Measurements from ENCODE around the gene ZNF133. TPM values are rescaled to one million over a fixed set of nuclear protein-coding genes. Genes with fewer than 3 reads are reported as not detected.

The ZNF133 gene
- total and polyA plus RNA-seq, 11 donors = 4.0 to 9.8 (median 6.3) TPM

GRCh38 chr20:18362916-18363315, 74.6 kb downstream of the ZNF133 start:
- TF ChIP-seq POLR2A (IDR thresholded peaks at IDR 0.05) = no peak
- TF ChIP-seq CTCF (IDR thresholded peaks at IDR 0.05) = no peak

GRCh38 chr20:18363708-18364107, 75.4 kb downstream of the ZNF133 start:
- 78 to 86% (median 82%) methylated on average over 2 of the region's 2 CpGs for WGBS, 4 donors
- H3K9me3 ChIP-seq = peaks cover 0 to 2% (median 0%) of the 10 kb centered on the region in 12 donors
- no peak overlapping the region for H3K27ac ChIP-seq
- no peaks in the 10 kb centered on the region for H3K4me1 ChIP-seq
- ATAC-seq (no peak), DNase-seq (no peak)
- no peaks in the 10 kb centered on the region for H3K36me3 ChIP-seq
- H3K27me3 ChIP-seq = no peaks in the 10 kb centered on the region
- intact Hi-C loops (cut with DNase I) = no loop called here
- no peak for TF ChIP-seq CTCF (IDR thresholded peaks at IDR 0.05)
- no peak for TF ChIP-seq POLR2A (IDR thresholded peaks at IDR 0.05)
- H3K4me3 ChIP-seq = no peak overlapping the region

More at GRCh38 chr20:18362916-18363315, 74.6 kb downstream of the ZNF133 start:
- Histone ChIP-seq H3K27me3 (no peaks in the 10 kb centered on the region), H3K27ac (no peak overlapping the region), H3K36me3 (no peaks in the 10 kb centered on the region), H3K4me3 (no peak overlapping the region), H3K4me1 (no peaks in the 10 kb centered on the region), H3K9me3 (peaks cover 0 to 2% (median 0%) of the 10 kb centered on the region in 12 donors)
- no peak for DNase-seq
- 82 to 88% (median 86%) methylated on average over 13 of the region's 13 CpGs for WGBS, 4 donors
- intact Hi-C loops (cut with DNase I) = no loop called here
- no peak for ATAC-seq

GRCh38 chr20:18364768-18365167, 76.4 kb downstream of the ZNF133 start:
- no peak for TF ChIP-seq POLR2A (IDR thresholded peaks at IDR 0.05)
- TF ChIP-seq CTCF (IDR thresholded peaks at IDR 0.05) = no peak
- ATAC-seq (no peak), DNase-seq (no peak)
- no peaks in the 10 kb centered on the region for H3K4me1 ChIP-seq
- H3K4me3 ChIP-seq = no peak overlapping the region
- 61 to 70% (median 68%) methylated on average over 2 of the region's 2 CpGs for WGBS, 4 donors
- intact Hi-C loops (cut with DNase I) = no loop called here
- no peaks in the 10 kb centered on the region for H3K36me3 ChIP-seq
- no peaks in the 10 kb centered on the region for H3K27me3 ChIP-seq
- H3K27ac ChIP-seq = no peak overlapping the region
- H3K9me3 ChIP-seq = peaks cover 0 to 2% (median 0%) of the 10 kb centered on the region in 12 donors

Other genes with a start within 250 kb of the ZNF133 start
- not detected for gene OVOL2, start 230.6 kb upstream of the ZNF133 start, total RNA-seq
- gene OVOL2, start 230.6 kb upstream of the ZNF133 start, polyA plus RNA-seq = not detected
- 10 to 100 TPM in 5 of 9 donors, 1 to 10 TPM in 4; 8.3 to 12.3 (median 10.9) TPM for gene KAT14, start 150.7 kb upstream of the ZNF133 start, total RNA-seq
- 1 to 10 TPM; 4.6 to 6.3 TPM for gene KAT14, start 150.7 kb upstream of the ZNF133 start, polyA plus RNA-seq
- gene PET117, start 150.7 kb upstream of the ZNF133 start, total RNA-seq = 10 to 100 TPM in 6 of 9 donors, 1 to 10 TPM in 3; 8.1 to 15.0 (median 11.9) TPM
- 10 to 100 TPM; 13.6 to 15.7 TPM for gene PET117, start 150.7 kb upstream of the ZNF133 start, polyA plus RNA-seq
- 1 to 10 TPM in 4 of 9 donors, under 1 TPM in 4, not detected in 1; 0.46 to 2.0 (median 0.85) TPM for gene DZANK1, start 178.5 kb downstream of the ZNF133 start, total RNA-seq
- under 1 TPM; 0.72 to 0.97 TPM for gene DZANK1, start 178.5 kb downstream of the ZNF133 start, polyA plus RNA-seq
- 10 to 100 TPM in 1 of 9 donors, 1 to 10 TPM in 8; 5.9 to 12.0 (median 8.0) TPM for gene POLR3F, start 178.9 kb downstream of the ZNF133 start, total RNA-seq
- gene POLR3F, start 178.9 kb downstream of the ZNF133 start, polyA plus RNA-seq = 10 to 100 TPM in 1 of 2 donors, 1 to 10 TPM in 1; 5.2 to 11.2 TPM
- 1 to 10 TPM; 4.6 to 9.1 (median 6.2) TPM for gene RBBP9, start 208.7 kb downstream of the ZNF133 start, total RNA-seq
- 1 to 10 TPM; 2.1 to 5.2 TPM for gene RBBP9, start 208.7 kb downstream of the ZNF133 start, polyA plus RNA-seq
- gene SEC23B, start 219.4 kb downstream of the ZNF133 start, total RNA-seq = 10 to 100 TPM in 7 of 9 donors, 1 to 10 TPM in 2; 8.5 to 29.2 (median 11.9) TPM
- gene SEC23B, start 219.4 kb downstream of the ZNF133 start, polyA plus RNA-seq = 10 to 100 TPM in 1 of 2 donors, 1 to 10 TPM in 1; 1.8 to 17.0 TPM

Measured in heart left ventricle (tissue), 16 donors.